Right lobe of liver (tissue), 6 donors: ENCODE results near the gene FUT2. TPM values are rescaled to one million over a fixed set of nuclear protein-coding genes. Genes with fewer than 3 reads are reported as not detected.

Source experiments
- ATAC-seq, 4 donors: fragments of 200-7000 bp; cut with Tn5 transposase; one replicate each; pipeline ENCODE4 v1.9.1; 2020; ENCODE audit warnings: mild to moderate bottlenecking in 4 of 4, moderate library complexity in 4 of 4
- DNase-seq, 3 donors: peaks; one replicate each; pipeline ENCODE4 v3.0.0-alpha.2; 2020
- H3K27ac ChIP-seq, 3 donors: fragments of 200-600 bp; one replicate each; pipeline ENCODE4 v1.8.0; 2022
- H3K27me3 ChIP-seq, 2 donors: fragments of 200-600 bp; one replicate each; pipeline ENCODE4 v1.8.0; 2022
- H3K36me3 ChIP-seq, 4 donors: fragments of 200-600 bp; sonication (generic) in 1 of 4; one replicate each; pipeline versions ENCODE4 v1.5.1 to v1.8.0; 2017 to 2022; ENCODE audit warnings: control low read depth in 1 of 4
- H3K4me1 ChIP-seq, 4 donors: fragments of 200-600 bp; sonication (generic) in 1 of 4; one replicate each; pipeline versions ENCODE4 v1.5.1 to v1.8.0; 2017 to 2022; ENCODE audit warnings: control low read depth in 1 of 4
- H3K4me3 ChIP-seq, 3 donors: fragments of 200-600 bp; one replicate each; pipeline ENCODE4 v1.8.0; 2022
- H3K9me3 ChIP-seq, 4 donors: fragments of 200-600 bp; sonication (generic) in 1 of 4; one replicate each; pipeline versions ENCODE4 v1.5.1 to v1.8.0; 2017 to 2022; ENCODE audit warnings: control low read depth in 1 of 4
- CTCF ChIP-seq, 4 donors: fragments of 200-600 bp in 3 of 4; fragments of 450-650 bp in 1 of 4; IDR thresholded peaks; one replicate each; pipeline versions ENCODE4 v1.5.1 to v1.8.0; 2016 to 2022; ENCODE audit warnings: antibody characterized with exemption in 4 of 4, mild to moderate bottlenecking in 2 of 4
- POLR2A ChIP-seq: fragments of 450-650 bp; IDR thresholded peaks from one replicate; pipeline ENCODE4 v1.6.1; 2017; ENCODE audit warnings: antibody characterized with exemption, mild to moderate bottlenecking
- WGBS: methylation state at CpG from one replicate; pipeline ENCODE4 v1.1.6; 2018; ENCODE audit warnings: low coverage, low lambda C conversion rate; ENCODE audit not compliant: insufficient coverage; ENCODE audit errors: missing lambda C conversion rate; 5-methylcytosine and 5-hydroxymethylcytosine counted together
- intact Hi-C, 2 donors: fragments of 100-400 bp; cut with DNase I; formaldehyde crosslinking; loops; one replicate each; pipeline versions ENCODE4 v1.11.2 to v1.14.1; 2022
- total RNA-seq, 6 experiments: library from RNA; depleted of rRNA in 2 of 6; stranded (reverse); fragments of >200 nt in 2 of 6; fragmentation: NEBNext Ultra II Directional in 3 of 6; extraction: Animal tissue kit (Norgen Biotek cat#: 25700) in 3 of 6; gene quantifications; one replicate each; pipeline versions ENCODE4 v1.1.0 to v1.2.4, GENCODE V29; 2016 to 2023
- donor health status: DM: no; HTN: yes; CAD: no.
- donor health status: DM: no; HTN: no; CAD: no.
- donor health status: DM: no; HTN: no; CAD: no.
- donor health status: DM: no; HTN: yes; CAD: no.
- donor health status: DM: no; HTN: yes; CAD: no.

FUT2 gene
- total RNA-seq, 6 experiments from 2014 or later, result 2.6 TPM; not detected in 5

- no peak for DNase-seq
- TF ChIP-seq CTCF (IDR thresholded peaks at IDR 0.05) (no peak), POLR2A (no peak)
- intact Hi-C loops, result no loop called here
- no peak for ATAC-seq
- Histone ChIP-seq H3K4me1 (no peaks in the 10 kb centered on the region), H3K9me3 (no peaks in the 10 kb centered on the region), H3K27ac (peak overlapping the region in 1 of 3 donors; percentile 51), H3K27me3 (no peaks in the 10 kb centered on the region), H3K36me3 (no peaks in the 10 kb centered on the region), H3K4me3 (no peak overlapping the region)
- 79% methylated on average over 5 of the region's 8 CpGs for WGBS
These were observed 50.3 kb downstream of the FUT2 start for GRCh38 chr19:48746110-48746509.

- H3K27me3 ChIP-seq, result no peaks in the 10 kb centered on the region
- 10% methylated on average over 24 of the region's 31 CpGs for WGBS
- peak in 2 of 3 donors; percentile 69 to 76 for DNase-seq
- H3K27ac ChIP-seq, result peak within 1 kb of the TSS in 2 of 3 donors; percentile 51 to 56
- no peaks in the 10 kb centered on the region for H3K4me1 ChIP-seq
- ATAC-seq, result peak; percentile 75 to 84 (median 79)
- H3K36me3 ChIP-seq, result no peaks in the 10 kb centered on the region
- TF ChIP-seq POLR2A (no peak), CTCF (IDR thresholded peaks at IDR 0.05) (no peak)
- intact Hi-C loops, result no loop called here
- peak within 1 kb of the TSS; percentile 15 to 31 (median 17) for H3K4me3 ChIP-seq
- H3K9me3 ChIP-seq, result no peaks in the 10 kb centered on the region
These were observed 51.2 kb downstream of the FUT2 start, which contains the start of gene IZUMO1 for GRCh38 chr19:48746738-48747575. Gene IZUMO1 (minus strand): TSS chr19:48746909. CDS start chr19:48745859, 1,050 bp downstream.

GRCh38 chr19:48749571-48750198 lies 53.9 kb downstream of the FUT2 start:
- Histone ChIP-seq H3K4me1 (peaks cover 0 to 10% (median 0%) of the 10 kb centered on the region in 4 donors), H3K36me3 (no peaks in the 10 kb centered on the region), H3K27me3 (no peaks in the 10 kb centered on the region), H3K4me3 (no peak overlapping the region), H3K27ac (no peak overlapping the region), H3K9me3 (no peaks in the 10 kb centered on the region)
- intact Hi-C loops, result no loop called here
- ATAC-seq (no peak), DNase-seq (no peak)
- no CpG with 5 or more reads among the region's 4 CpGs for WGBS
- TF ChIP-seq POLR2A, result no peak
- no peak for TF ChIP-seq CTCF (IDR thresholded peaks at IDR 0.05)

- no peak for DNase-seq
- Histone ChIP-seq H3K9me3 (no peaks in the 10 kb centered on the region), H3K27ac (no peak overlapping the region), H3K4me3 (no peak overlapping the region), H3K36me3 (no peaks in the 10 kb centered on the region), H3K27me3 (no peaks in the 10 kb centered on the region), H3K4me1 (peaks cover 0 to 10% (median 1%) of the 10 kb centered on the region in 4 donors)
- ATAC-seq, result no peak
- intact Hi-C loops, result no loop called here
- WGBS, result 100% methylated on average over 2 of the region's 31 CpGs
- TF ChIP-seq POLR2A (no peak), CTCF (IDR thresholded peaks at IDR 0.05) (no peak)
These were observed 54.6 kb downstream of the FUT2 start for GRCh38 chr19:48750351-48750750.
